GM12801 (cell line): Measurements from ENCODE around the gene STIMATE.

Source experiments
- TF ChIP-seq, protein P1 (sequence below): IDR thresholded peaks from one replicate; pipeline ENCODE4 v1.5.1; 2011; ENCODE audit warnings: control low read depth; ENCODE audit not compliant: insufficient read length; ENCODE audit errors: extremely low read depth

The STIMATE gene

DNA sequence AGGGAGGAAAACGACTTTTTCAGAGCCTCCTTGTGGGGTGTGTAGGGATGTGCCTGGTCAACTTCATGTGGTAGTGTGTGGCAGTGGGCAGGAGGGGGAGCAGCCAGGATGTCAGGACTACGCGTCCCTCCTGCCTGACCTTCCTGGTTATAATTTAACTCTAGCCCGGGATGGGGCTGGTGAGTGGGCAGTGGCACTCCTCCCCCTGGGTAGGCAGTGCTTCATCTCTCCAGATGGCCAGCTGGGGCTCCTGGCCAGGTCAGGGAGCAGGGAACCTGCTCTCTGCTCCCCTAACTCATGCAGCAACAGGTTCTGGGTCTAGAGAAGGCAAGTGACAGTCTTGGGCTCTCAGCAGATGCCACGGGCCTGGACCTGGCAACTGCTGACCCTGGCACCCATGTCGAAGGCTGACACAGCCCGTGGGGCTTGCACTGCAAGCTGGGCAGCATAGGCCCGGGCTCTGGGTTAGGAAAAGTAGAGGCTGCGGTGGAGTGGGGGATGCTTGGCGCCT lies 69.4 kb downstream of the STIMATE start:
- TF ChIP-seq, protein P1, sequence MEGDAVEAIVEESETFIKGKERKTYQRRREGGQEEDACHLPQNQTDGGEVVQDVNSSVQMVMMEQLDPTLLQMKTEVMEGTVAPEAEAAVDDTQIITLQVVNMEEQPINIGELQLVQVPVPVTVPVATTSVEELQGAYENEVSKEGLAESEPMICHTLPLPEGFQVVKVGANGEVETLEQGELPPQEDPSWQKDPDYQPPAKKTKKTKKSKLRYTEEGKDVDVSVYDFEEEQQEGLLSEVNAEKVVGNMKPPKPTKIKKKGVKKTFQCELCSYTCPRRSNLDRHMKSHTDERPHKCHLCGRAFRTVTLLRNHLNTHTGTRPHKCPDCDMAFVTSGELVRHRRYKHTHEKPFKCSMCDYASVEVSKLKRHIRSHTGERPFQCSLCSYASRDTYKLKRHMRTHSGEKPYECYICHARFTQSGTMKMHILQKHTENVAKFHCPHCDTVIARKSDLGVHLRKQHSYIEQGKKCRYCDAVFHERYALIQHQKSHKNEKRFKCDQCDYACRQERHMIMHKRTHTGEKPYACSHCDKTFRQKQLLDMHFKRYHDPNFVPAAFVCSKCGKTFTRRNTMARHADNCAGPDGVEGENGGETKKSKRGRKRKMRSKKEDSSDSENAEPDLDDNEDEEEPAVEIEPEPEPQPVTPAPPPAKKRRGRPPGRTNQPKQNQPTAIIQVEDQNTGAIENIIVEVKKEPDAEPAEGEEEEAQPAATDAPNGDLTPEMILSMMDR: no peak

DNA sequence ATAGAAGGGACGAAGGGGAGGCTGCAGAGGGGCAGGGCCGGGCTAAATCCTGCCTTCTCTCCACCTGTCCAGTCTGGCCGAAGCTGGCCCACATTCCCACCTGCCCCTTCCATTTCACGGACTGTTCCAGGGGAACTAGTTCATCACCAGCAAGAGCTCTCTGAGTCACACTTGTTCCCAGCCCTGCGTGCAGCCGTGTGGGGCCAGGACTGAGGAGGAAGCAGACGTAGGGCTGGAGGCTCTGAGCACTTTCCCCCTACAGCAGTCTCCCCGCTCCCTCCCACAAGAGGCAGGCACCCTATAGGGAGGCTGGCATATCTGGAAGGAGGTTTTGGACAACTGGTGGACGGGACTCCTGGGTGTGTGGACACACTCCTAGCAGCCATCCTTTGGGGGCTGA lies 69.9 kb downstream of the STIMATE start:
- TF ChIP-seq, protein P1: no peak

- TF ChIP-seq, protein P1: no peak
Observed at GRCh38 chr3:52824037-52824436, 73.3 kb downstream of the STIMATE start.

GRCh38 chr3:52822363-52822762 lies 75.0 kb downstream of the STIMATE start:
- TF ChIP-seq, protein P1: no peak

GRCh38 chr3:52820736-52821135 lies 76.6 kb downstream of the STIMATE start:
- TF ChIP-seq, protein P1: no peak

DNA sequence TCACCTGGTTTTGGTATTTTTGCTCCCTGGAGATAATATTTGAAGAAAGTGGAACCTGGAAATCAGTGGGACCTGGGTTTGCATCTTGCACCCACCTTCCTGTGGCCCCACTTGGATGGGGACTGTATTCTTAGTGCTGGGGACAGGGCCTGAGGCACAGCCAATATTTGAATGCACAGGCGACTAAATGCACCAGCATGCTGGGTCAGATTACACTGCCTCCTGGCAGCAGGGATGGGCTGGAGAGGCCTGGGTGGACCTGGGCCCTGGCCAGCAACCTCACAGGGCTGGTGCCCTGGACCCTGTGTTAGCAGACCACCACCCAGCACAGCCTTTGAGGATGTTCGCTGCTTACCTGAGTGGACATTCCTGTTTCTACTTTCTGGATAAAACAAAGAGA lies 77.4 kb downstream of the STIMATE start:
- TF ChIP-seq, protein P1: no peak

DNA sequence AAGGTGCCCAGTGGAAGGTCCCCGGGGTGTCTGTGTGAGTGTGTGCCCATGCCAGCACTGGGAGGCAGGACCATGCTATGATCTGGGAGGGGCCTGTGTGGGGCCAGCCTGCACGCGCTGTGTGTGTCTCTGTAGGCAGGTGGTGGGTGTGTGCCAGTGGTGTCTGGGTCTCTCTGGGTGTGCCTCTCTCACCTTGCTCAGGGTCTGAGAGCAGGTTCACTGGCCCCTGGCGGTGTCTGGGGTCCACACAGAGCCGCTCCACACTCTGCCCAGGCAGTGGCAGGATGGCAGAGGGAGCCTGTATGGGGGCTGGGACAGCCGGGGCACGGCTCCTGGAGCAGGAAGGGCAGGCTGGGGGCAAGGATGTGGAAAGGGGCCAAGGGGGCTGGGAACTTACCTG lies 79.5 kb downstream of the STIMATE start:
- TF ChIP-seq, protein P1: no peak
